NOMO-1 treated with dmso at 0.1 percent for 144 hours (cell line): ENCODE data around the gene CNTFR.

Source experiments
- DNase-seq: peaks from one replicate; lab custom pipeline; 2025; ENCODE audit not compliant: unreplicated experiment; lab: John Stamatoyannopoulos, UW

The CNTFR gene

DNA sequence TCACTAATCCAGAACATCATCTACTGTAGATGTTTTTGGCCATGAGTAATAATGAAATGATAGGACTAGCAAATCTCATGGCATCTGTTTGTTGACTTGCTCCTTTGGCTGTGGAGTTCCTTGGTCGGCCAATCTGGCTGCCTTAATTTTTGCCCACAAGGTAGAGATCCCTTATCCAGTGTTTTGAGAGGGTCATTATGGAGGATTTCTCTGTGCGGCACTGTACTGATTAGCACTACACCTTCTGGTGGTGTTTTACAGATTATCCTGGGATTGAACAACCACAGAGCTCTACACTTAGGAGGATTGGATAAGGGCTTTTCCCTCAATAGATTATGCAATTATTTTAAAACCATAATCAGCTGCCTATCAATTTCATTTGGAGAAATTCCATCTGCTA lies 63.5 kb downstream of the CNTFR start:
- no peak for DNase-seq

DNA sequence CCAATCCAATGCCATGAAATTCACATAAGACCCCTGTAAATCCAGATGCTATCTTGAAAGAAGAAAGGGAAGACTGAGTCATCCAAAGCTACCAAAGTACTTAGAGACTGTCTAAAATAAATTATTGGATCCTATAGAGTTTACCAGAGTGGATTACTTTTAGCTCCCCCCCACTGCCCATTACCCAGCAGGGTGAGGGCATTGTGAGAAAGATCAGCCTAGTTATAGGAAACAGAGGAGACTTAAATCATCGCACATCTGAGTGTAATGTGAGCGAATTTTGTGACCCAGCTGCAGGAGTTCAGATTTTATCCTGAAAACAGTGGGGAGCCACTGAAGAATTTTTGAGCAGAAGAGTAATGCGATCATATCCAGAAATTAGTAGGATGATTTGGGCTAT lies 65.2 kb downstream of the CNTFR start:
- no peak for DNase-seq

DNA sequence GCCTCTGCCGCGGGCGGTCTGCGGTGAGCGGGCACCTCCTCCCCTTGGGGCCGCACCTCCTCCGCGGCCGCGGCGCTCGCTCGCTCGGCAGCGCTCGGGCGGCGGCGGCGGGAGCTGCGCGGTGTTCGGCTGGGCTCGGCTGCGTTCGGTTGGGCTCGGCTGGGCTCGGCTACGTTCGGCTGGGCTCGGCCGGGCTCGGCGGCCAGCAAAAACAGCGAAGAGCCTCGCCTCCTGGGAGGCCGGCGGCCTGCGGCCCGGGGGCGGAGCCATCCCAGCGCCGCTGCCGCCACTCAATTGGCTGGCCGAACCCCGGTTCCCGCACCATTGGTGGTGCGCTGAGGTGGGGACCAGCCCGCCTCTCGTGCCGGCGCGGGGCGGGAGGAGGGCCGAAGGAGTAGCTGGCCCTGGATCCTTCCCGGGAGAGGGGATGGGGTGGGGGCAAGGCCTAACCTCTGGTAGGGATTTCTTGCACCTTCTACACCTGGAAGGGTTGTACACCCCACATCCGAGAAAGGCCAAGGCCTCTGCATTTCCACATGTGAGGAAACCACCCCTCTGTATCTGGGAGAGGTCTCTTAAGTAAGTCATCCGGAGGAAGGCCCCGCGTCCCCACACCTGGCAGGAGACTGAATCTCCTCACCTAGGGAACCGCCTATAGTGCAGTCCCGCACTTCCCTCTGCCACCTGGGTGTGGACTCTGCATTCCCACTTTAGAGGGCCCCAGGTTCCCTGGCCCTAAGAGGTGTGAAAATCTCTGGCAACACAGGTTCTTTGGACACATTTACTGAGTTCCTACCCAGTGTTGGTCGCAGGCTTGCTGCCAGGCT lies 66.3 kb downstream of the CNTFR start, which contains the start of gene ENHO:
Gene ENHO, minus strand, starts transcription at position 20 of the 827 bp plus-strand sequence. CDS start 1,295 bp downstream, outside the sequence.
- peak; percentile 94 for DNase-seq

DNA sequence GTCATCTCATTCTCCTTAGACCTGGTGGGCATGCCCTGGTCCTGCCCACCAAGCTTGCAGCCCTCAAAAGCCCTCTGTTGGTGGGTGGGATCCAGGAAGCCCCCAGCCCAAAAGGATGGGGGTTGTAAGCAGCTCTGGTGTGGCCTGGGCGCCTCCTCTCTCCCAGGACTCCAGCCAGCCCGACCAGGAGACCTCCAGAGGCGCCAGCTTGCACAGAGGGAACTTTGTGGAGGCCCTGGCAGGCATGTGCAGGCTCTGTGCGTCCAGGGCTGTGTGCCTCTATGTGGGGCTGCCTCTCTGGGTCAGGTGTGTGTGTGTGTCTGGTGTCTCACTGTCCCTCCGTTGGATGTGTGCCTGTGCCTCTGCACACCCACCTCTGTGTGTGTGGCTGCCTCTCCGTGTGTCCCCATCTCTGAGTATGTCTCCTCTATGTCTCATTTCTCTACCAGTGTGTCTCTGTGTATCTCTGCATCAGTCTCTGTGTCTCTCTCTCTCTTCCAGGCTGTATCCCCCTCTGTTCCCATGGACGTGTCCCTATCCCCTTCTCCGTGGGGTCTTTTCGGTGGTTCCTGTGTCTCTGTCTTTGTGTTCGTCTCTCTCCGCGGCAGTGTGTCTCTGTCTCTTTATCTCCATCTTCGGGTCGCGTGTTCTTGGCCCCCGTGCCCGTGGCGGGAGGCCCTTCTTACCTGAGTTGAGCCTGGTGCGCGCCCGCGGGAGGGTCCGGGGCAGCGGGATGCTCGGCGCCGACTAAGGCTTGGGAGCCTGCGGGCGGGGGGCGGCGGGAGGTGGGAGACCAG lies 67.2 kb downstream of the CNTFR start:
- DNase-seq: no peak

DNA sequence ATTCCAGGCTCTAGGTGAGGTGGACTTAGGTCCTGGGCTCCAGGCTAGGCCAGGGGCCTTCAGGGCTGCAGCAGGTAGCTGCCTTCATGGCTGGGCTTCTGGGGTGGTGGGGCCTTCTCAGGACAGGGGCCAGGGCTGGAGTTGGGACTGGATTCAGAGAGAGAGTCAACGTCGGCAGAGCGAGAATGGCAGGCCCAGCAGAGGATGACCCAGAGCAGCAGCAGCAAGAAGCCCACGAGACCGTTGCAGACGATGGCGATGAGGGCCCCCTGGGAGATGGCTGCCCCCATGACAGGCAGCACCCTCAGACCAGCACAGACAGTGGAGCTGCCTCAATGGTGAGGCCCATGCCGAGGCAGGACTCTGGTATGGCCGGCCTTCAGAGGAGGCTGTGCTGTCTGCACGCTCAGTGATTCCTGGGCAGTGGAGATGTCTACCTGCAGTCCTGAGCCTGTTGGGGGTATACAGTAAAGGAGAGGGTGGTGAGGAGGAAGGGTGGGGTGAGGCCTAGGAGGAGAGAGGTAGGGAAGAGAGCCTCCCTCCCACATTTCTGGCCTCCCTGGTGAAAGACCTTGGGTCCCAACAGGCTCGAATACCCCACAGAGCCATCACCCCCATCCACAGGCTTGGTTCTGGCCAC lies 68.0 kb downstream of the CNTFR start:
- no peak for DNase-seq

DNA sequence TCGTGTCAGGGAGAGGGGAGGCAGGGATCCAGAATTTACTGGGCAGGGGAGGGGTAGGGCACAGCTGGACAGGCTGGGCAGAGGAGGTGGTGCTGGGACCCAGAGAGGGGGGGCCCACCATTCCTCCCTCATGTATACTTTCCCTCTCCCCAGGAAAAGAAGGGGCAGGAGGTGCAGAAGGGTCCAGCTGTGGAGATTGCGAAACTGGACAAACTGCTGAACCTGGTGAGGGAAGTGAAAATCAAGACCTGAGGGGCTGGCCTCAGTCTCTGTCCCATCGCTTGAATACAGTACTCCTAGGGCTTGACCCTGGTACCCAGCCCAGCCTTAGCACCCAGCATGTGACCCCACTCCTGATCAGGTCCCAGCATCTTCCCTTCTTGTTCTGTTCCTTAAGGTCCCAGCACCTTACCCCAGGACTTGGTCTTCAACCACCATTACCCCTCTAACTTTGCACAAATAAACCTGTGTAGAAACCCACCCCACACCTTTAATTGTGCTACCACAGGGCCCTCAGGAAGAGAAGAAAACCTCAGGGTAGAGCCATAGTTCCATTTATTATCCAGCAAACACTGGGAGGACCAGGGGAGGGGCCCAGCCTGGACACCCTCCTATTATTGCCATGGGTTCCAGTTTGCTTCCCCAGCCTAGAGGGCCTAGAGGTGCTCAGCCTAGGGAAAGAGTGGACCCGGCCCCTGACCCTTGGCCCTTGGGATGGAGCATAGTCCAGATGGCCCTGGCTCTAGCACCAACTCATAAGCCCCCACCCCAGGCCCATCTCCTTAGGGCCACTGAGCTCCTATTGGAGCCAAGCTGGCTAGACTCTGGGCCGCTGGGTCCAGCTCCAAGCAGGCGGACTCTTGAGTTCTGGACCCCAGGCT lies 68.8 kb downstream of the CNTFR start:
- peak; percentile 24 for DNase-seq

DNA sequence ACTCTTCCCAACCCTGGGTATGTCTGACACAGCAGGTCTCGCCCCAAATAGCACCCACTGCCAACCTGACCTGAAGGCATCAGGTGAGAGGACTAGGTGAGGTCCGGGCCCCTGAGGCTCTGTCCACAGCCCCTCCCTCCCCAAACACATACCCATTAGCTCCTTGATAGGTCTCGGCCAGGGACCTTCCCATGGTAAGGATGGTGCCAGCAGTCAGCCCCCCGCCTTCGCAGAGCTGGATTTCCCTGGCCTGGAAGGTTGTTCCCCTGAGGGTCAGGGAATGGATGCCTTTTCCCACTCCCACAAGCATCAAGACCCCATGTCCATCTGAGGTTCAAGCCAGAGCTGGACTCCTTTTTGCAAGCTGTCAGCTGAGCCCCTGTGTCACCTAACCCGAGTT lies 69.4 kb downstream of the CNTFR start:
- DNase-seq: no peak

DNA sequence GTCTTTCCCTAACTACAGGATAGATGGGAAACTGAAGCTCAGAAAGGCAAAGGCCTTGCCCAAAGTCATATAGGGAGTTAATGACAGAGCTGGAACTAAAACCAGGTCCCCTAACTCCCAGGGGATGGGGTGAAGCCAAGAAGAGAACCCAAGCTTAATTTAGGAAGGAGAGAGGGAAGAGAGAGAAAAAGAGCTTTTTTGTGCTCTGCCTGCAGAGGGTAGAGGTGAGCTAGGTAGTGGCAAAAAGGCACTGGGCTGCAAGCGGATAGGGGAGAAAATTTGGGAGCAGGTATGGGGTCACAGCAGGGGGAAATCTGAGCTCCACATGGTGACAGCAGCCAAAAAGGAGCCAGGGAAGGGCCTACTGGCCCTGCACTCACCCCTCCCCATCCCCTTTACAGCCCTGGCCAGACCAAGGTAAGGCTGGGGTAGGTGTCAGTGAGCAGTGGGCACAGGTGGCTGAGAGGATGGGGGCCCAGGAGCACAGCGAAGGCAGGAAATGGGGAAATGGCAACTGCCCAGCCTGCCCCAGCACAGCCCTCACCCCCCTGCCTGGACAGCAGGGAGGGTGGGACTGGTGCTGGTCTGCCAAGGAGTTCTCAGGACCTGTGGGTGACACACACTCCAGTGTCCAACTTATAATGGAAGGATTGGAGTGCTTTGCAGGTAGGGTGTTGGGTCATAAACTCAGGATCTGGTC lies 70.1 kb downstream of the CNTFR start:
- no peak for DNase-seq

DNA sequence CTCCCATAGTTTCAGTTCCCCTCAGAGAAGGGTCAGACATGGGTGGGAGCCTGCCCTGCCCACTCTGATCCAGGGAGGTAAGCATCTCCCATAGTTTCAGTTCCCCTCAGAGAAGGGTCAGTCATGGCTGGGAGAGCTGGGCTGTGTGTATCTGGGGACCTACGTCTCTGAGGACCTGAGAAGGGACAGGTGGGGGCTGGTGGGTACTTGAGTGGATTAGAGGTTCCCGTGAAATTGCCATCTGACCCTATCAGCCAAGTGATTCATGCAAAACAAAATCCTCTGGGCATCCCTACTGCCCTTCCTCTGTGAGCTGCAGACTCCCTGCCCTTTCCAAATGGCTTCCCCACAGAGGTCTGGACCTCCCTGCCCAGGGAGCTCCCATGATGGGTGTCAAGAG lies 70.6 kb downstream of the CNTFR start:
- DNase-seq: no peak

DNA sequence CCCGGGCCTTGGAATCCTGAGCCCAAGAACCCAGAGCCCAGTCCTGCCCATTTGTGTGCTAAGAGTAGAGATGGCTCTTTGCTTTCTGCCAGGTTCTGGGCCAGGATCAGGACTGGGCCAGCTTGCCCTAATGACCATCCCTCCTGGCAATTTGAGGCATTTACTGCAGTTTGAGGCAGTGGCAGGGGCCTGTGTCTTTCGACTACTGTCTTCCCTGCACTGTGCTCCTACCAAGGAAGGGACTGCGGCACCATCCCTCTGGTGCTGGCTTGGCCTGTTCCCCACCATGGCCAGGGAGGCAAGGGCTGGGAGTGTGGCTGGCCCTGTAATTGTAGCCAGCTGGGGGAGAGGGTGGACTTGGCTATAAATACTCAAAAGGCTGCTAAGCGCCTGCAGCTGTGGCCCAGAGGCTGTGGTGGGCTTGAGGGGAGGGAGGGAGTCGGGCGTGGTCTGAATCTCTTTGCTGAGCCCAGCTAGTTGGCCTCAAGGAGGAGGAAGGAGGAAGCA lies 71.4 kb downstream of the CNTFR start:
- DNase-seq: no peak

DNA sequence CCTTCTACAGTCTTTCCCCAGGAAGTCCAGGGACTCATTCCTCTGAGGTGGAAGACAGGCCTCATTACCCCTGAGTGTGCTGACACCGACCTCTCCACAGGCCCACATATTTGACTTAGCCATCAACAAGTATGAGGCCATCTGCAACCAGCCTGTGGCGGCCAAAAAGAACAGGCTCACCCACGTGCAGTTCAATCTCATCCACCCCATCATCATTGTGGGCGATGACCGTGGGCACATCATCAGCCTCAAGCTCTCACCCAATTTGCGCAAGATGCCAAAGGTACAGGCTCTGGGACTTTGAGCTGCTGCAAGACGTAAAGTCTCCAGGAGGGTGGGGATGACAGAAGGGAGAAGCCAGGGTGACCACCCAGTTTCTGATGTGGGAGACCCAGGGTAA lies 72.3 kb downstream of the CNTFR start:
- DNase-seq: no peak

DNA sequence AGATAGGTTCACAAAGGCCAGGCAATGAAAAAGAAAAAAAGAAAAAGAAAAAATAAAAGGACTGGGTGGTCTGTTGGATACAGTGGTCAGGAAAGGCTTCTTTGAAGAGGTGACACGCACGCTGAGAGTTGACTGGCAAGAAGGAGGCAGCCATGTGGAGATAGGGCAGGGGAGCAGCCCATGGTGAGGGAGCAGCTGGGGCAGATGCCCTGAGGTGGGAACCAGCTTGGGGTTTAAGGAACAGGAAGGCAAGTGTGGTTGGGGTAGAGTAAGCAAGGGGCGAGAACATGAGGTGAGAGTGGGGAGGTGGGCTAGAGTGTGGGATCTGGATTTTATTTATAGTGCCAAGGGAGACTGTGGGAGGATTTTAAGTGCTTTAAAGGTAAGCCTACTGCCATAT lies 73.6 kb downstream of the CNTFR start:
- no peak for DNase-seq

DNA sequence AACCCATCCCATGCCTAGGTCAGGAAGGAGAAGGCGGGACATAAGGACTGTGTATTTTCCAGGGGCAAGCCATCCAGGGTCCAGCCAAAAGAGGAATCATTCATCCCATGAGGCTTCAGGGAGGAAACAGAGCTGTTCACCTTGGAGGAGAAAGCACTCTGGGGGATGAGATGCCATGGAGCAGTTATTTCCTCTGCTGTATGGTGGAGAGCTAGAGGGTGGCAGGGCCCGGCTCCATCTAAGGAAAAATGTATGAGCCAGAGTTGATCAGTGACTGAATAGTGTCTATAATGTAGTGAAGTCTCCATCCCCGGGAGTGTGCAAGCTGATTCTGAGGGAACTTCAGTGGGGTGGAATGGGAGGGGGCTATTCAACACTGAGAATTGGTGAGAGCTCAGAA lies 74.7 kb downstream of the CNTFR start:
- no peak for DNase-seq

DNA sequence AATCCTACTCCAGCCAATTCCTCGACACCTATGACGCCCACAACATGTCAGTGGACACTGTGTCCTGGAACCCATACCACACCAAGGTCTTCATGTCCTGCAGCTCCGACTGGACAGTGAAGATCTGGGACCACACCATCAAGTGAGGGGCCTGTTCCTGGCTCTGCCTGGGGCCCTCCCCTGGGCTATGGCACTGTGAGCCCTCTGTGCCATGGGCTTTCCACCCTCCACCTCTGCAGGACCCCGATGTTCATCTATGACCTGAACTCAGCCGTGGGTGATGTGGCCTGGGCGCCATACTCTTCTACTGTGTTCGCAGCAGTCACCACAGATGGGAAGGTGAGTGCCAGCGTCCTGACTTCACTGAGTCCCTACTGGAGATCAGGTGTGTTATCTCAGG lies 75.1 kb downstream of the CNTFR start:
- DNase-seq: no peak

DNA sequence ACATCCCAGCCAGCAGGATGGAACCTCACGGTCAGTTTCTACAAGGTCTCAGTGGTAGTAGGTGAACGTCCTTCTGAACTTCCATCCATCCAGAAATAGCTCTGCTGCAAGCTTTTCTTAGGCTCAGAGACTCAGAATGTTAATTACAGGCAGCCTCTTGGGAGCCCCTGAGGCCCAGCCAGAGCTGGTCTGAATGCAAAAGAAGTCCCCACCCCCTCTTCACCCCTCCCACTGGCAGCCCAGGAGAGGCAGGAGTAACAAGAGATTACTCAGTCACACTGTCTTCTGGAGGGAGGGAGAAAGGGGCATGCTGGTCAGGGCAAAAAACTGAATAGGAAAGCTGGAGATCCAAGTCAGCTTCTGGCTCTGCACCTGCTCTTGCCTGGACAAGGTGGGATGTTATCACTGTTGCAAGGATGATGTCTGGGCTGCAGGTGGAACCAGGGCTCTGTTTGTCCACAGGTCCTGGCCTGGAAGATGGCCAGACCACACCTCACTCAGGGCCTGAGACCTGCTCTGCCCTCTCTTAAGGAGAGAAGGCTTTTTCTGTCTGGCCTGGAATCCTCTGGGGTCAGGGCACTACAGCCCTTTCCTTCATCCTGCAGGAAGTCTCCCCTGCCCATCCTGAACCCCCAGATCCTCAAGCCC lies 75.8 kb downstream of the CNTFR start:
- DNase-seq: no peak

DNA sequence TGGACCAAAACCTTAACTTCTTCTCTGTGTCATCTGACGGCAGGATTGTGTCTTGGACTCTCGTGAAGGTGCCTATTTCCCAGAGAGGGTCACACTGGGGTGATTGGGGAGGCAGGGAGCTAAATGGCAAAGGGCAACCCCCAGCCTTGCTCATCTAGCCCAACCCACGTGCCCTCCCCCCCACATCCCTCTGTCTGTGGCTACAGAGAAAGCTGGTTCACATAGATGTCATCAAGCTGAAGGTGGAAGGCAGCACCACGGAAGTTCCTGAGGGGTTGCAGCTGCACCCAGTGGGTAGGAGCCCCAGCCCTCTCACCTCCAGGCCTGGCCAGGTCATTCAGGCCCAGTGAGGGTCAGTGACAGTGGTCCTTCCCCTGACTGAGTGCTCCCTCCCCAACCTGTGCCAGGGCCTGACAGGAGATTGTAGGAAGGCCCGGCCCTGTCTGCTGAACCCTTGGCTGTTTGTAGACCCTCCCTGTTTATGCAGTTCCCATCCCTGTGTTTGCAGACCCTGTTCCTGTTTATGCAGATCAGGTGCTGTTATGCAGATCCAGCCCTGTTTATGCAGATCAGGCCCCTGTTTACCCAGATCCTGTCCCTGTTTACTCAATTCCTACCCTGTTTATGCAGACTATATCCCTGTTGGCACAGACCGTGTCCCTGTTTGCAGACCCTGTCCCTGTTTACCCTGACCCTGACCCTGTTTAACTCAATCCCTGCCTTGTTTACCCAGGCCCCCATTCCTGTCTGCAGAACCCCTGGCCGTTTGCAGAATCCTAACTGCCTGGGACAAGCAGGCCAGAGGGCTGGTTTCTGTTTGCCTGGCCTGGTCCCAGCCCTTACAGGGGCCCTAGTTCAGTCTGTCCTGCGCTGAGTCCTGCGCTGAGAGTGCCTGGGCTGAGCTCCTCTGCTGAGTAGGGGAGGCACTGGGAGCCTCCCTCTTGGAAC lies 77.1 kb downstream of the CNTFR start:
- no peak for DNase-seq

DNA sequence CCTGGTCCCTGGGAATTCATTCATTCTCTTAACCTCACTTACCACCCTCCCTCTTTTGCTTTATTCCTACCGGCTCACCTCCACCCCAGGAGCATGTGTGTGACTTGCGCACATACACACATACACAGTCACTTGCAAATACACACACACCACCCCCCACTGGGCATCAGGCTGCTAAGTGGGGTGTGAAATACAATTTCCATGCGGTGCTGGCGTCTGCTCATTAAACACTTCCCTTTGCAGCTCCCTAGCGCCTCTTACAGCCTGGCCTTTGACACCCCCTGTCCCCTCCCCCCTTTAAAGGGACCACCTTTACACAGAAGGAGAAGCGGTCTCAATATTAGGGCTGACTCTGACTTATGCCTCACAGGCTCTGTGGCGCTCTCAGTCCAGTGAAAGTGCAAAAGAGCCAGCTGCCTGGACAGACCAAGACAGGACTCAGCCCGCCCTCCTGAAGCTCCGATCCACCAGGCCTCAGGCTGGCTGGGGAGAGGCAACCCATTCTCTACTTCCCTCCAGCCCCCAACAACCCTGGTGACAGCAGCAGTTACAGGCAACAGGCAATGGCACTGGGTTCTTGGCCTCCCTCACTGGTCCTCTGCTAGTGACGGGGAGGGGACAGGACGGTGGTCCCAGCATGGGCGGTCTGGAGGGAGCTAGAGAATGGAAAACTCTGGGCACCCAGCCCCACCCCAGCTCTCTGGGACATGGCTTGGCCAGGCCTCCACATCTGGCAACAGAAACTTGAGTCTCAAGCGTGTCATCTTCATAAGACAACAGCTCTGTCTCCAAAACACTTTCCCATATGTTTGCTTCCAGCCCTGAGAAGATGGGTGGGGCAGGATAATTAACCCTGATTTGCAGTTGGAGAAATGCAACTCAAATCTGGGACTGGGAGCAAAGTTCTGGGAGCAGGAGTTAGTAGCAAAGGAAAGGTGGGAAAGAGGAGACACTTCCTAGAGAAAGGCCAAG lies 78.7 kb downstream of the CNTFR start:
- DNase-seq: no peak
